G401 (cell line): ENCODE measurements around the gene WDR75. TPM values are rescaled to one million over a fixed set of nuclear protein-coding genes. Genes with fewer than 3 reads are reported as not detected.

Source experiments
- DNase-seq: peaks from one replicate; pipeline ENCODE4 v3.0.0-alpha.2; 2015; ENCODE audit warnings: low spot score
- in situ Hi-C: cut with HindIII; loops from 2 replicates; pipeline ENCODE4 v1.10.0; 2016; ENCODE audit warnings: low sequenced_read_pairs, mixed read lengths
- total RNA-seq: library from RNA; depleted of rRNA; stranded (reverse); fragments of >200 nt; shearing (Covaris generic); gene quantifications from 2 replicates; pipeline ENCODE4 v1.2.3, GENCODE V29; 2014; rRNA removed

WDR75 gene
- total RNA-seq, 1 experiment from 2014 or later, result 107 TPM

DNA sequence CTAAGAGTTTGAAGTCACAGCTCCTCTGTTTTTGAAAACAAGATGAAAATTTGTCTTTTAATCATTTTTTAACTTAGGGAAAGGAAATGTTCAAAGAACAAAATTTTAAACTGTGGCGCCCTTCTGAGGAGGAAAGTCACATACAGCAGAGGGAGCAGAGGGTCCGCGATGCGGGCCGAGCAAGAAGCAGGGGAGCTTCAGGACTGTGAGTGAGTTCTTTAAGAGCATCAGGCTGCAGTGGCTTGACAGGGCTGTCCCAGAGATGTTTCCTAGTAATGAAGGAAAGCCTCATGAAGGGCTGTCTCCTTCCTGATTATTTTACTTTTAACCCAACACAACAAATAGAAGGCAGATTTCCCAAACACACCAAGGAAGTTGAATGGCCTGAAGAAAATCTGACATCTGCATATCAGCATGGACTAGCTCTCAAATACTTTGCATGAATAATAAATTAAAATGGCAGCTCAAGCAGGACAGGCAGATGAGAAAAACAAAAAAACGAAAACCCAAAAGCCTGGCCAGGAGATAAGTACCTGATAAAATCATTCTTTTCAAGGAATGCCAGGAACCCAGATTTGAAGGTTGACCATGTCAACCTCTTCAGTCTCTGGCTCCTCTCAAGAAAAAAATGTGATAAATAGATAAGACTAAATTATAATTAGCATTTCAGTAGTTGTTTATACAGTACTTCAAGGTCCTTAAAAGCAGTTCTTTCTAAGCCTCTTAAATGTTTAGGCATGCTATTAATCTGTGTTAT is 78.5 kb downstream of the WDR75 start:
- in situ Hi-C loops, result no loop called here
- no peak for DNase-seq

DNA sequence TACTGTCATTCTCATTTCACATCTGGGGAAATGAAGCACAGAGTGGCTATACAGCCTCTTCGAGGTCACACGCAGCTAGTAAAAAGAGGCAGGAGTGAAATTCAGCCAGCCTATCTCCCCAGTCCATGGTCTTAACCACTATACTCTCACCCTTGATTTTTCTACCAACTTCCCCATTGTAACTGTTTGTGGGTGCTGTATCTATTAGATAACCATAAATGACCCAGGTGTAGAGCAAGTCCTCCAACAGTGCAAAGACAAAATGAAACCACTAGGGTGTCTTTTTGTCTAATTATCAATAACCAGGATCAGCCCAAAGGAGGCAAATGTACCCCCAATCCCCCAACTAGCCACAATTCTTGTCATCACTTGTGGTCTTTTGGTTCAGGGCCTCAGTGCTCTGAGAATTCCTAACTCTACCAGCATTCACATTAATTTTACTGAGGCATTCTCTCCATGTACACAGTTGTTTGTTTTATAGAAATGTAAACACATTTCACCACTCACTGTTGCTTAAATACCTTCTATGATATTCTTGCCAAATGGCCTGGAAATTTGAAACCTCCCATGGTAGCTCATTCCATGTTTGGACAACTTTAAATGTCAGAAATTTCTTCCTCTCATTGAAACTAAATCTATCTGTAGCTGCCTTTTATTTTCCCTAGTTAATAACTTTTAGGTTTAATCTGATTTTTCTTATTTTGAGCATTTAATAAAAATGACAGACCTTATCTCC is 80.6 kb downstream of the WDR75 start:
- DNase-seq, result no peak
- in situ Hi-C loops, result no loop called here

DNA sequence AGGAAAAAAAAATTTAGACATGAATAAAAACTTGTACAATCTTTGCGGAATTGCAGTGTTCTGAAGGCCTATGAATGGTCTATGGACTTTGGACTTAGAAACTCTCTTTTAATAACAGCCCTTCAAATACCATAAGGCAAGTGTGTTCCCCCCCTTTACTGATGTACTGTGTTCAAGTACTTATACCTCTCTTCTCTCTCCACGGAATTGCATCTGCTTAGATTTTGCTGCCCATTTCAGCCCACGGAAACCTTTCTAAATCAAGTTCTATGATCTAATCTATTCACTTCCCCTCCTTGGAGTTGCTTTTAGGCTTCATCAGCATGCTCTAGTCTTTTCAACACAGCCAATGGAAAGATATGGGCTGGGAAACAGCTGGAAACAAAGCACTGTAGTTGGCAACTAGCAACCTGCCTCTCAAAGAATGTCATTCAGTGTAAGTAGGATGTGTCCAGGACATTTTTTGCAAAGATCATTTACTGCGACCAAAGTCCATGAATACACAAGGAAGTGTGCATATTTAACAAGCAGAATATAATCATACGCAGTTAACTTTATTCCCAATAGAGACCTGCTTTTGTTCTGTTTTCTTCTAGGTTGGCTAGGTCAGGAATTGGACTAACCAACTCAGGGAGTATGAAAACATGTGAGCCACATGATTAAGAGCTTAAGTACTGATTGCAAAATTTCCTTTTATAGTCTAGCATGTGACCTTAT is 81.3 kb downstream of the WDR75 start:
- in situ Hi-C loops, result no loop called here
- DNase-seq, result no peak

DNA sequence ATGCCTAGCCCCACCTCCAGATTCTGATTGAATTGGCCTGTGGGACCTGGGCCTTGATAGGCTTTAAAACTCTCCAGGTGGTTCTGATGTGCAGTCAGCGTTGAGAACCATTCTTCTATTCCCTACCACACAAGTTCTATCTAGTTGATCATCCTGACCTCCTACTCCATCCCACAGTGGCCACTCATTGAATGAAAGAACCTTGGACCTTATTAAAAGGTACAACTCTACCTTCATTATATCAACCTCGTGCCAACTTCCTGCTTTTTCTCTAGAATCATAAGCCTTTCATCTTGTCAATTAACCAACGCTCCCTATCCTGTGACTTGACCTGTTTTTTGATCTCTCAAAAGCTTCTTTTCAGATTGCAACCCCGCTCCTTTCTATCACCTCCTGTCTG is 83.5 kb downstream of the WDR75 start:
- in situ Hi-C loops, result no loop called here

More for the DNA sequence above, 83.5 kb downstream of the WDR75 start:
- DNase-seq, result no peak

Other genes with a start within 250 kb of the WDR75 start
- gene SLC40A1, start 139.3 kb downstream of the WDR75 start, total RNA-seq, result 0.92 and 5.4 TPM in 2 replicates
- 35.4 and 62.6 TPM in 2 replicates for gene ASNSD1, start 220.0 kb downstream of the WDR75 start, total RNA-seq
- 1.7 and 8.1 TPM in 2 replicates for gene ANKAR, start 233.2 kb downstream of the WDR75 start, total RNA-seq